Nephron (organoid): ENCODE data around the gene DOCK1.

ENCODE experiments used
- H3K27ac Mint-ChIP-seq, 3 experiments: 2 replicates each; pipeline ENCODE4 v1.8.0; 2020; ENCODE audit warnings: mixed read lengths in 3 of 3, mild to moderate bottlenecking in 2 of 3, moderate library complexity in 1 of 3
- H3K27me3 Mint-ChIP-seq: 2 replicates; pipeline ENCODE4 v1.8.0; 2021; ENCODE audit warnings: low read depth, mild to moderate bottlenecking, moderate library complexity, mixed read lengths
- H3K36me3 Mint-ChIP-seq: 2 replicates; pipeline ENCODE4 v1.8.0; 2020; ENCODE audit warnings: low read depth, mixed read lengths
- H3K4me1 Mint-ChIP-seq: 2 replicates; pipeline ENCODE4 v1.8.0; 2020; ENCODE audit warnings: mixed read lengths
- H3K4me3 Mint-ChIP-seq, 3 experiments: 2 replicates each; pipeline ENCODE4 v1.8.0; 2020; ENCODE audit warnings: mild to moderate bottlenecking in 3 of 3, mixed read lengths in 3 of 3, moderate library complexity in 2 of 3
- H3K9me3 Mint-ChIP-seq: 2 replicates; pipeline ENCODE4 v1.8.0; 2020; ENCODE audit warnings: mixed read lengths
- TF ChIP-seq, protein P1 (sequence below), 3 experiments: fragments of 200-600 bp; sonication (generic); IDR thresholded peaks; one replicate each; pipeline ENCODE4 v1.5.0; 2021; ENCODE audit warnings: antibody characterized with exemption in 3 of 3; ENCODE audit not compliant: unreplicated experiment in 3 of 3

DOCK1 gene

DNA sequence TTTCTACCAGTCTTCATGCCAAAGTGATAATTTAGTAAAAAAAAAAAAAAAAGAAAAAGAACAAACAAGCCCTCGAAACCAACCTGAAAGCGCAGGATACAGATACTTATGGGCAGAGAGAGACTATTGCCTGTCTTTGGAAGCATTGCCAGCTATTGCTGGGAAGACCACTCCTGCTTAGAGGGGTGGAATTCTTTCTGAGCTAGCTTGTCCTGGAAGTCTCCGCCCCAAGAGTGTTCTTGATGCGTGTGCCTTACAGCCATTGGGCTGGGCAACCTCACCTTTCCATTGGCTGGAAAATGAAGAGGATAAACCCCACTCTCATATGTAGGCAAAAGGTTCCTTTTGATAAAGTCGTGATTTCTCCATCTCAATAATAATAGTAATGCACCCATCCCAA is 311.0 kb downstream of the DOCK1 start:
- Mint-ChIP-seq H3K36me3 (peaks cover 12% of the 10 kb centered on the region), H3K27ac (no peak overlapping the region), H3K4me3 (no peak overlapping the region), H3K27me3 (no peaks in the 10 kb centered on the region), H3K4me1 (peaks cover 10% of the 10 kb centered on the region), H3K9me3 (peaks cover 3% of the 10 kb centered on the region)
- TF ChIP-seq, protein P1, sequence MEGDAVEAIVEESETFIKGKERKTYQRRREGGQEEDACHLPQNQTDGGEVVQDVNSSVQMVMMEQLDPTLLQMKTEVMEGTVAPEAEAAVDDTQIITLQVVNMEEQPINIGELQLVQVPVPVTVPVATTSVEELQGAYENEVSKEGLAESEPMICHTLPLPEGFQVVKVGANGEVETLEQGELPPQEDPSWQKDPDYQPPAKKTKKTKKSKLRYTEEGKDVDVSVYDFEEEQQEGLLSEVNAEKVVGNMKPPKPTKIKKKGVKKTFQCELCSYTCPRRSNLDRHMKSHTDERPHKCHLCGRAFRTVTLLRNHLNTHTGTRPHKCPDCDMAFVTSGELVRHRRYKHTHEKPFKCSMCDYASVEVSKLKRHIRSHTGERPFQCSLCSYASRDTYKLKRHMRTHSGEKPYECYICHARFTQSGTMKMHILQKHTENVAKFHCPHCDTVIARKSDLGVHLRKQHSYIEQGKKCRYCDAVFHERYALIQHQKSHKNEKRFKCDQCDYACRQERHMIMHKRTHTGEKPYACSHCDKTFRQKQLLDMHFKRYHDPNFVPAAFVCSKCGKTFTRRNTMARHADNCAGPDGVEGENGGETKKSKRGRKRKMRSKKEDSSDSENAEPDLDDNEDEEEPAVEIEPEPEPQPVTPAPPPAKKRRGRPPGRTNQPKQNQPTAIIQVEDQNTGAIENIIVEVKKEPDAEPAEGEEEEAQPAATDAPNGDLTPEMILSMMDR (IDR thresholded peaks at IDR 0.05; ENCODE audit: unreplicated experiment in 3 of 3), result no peak

GRCh38 chr10:127216786-127217185 is 311.6 kb downstream of the DOCK1 start:
- no peak overlapping the region for H3K27ac Mint-ChIP-seq
- H3K4me3 Mint-ChIP-seq, result no peak overlapping the region
- peaks cover 12% of the 10 kb centered on the region for H3K36me3 Mint-ChIP-seq
- peaks cover 3% of the 10 kb centered on the region for H3K9me3 Mint-ChIP-seq
- no peaks in the 10 kb centered on the region for H3K27me3 Mint-ChIP-seq
- TF ChIP-seq, protein P1 (IDR thresholded peaks at IDR 0.05; ENCODE audit: unreplicated experiment in 3 of 3), result no peak
- peaks cover 10% of the 10 kb centered on the region for H3K4me1 Mint-ChIP-seq

GRCh38 chr10:127218658-127219057 is 313.4 kb downstream of the DOCK1 start:
- peaks cover 3% of the 10 kb centered on the region for H3K9me3 Mint-ChIP-seq
- no peak overlapping the region for H3K4me3 Mint-ChIP-seq
- peaks cover 10% of the 10 kb centered on the region for H3K4me1 Mint-ChIP-seq
- TF ChIP-seq, protein P1 (IDR thresholded peaks at IDR 0.05; ENCODE audit: unreplicated experiment in 3 of 3), result no peak
- no peak overlapping the region for H3K27ac Mint-ChIP-seq
- H3K27me3 Mint-ChIP-seq, result no peaks in the 10 kb centered on the region
- peaks cover 12% of the 10 kb centered on the region for H3K36me3 Mint-ChIP-seq

DNA sequence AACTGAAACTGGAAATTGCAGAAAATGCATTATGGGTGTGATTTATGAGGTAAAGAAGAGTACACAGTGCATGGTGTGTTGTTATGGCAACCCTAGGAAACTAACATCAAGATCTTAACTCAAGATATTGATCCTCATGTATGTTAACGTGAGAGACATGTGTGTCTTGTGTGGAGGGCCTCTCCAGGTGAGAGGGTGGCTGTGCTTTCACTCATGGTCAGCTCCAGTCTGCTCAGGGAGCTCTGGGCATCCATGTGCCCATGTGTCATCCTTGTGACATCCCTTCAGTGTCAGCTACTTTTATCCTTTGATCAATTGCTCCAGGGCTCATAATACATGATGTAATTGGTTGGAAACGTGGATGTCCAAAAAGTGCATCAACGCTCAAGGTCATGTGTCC is 316.1 kb downstream of the DOCK1 start:
- H3K4me3 Mint-ChIP-seq, result no peak overlapping the region
- H3K36me3 Mint-ChIP-seq, result peaks cover 3% of the 10 kb centered on the region
- H3K27me3 Mint-ChIP-seq, result no peaks in the 10 kb centered on the region
- no peak overlapping the region for H3K27ac Mint-ChIP-seq
- TF ChIP-seq, protein P1 (IDR thresholded peaks at IDR 0.05; ENCODE audit: unreplicated experiment in 3 of 3), result no peak
- peaks cover 4% of the 10 kb centered on the region for H3K4me1 Mint-ChIP-seq
- peaks cover 3% of the 10 kb centered on the region for H3K9me3 Mint-ChIP-seq

- TF ChIP-seq, protein P1 (IDR thresholded peaks at IDR 0.05; ENCODE audit: unreplicated experiment in 3 of 3), result no peak
- Mint-ChIP-seq H3K27ac (no peak overlapping the region), H3K9me3 (no peaks in the 10 kb centered on the region), H3K4me1 (peaks cover 7% of the 10 kb centered on the region), H3K36me3 (peaks cover 4% of the 10 kb centered on the region), H3K4me3 (no peak overlapping the region), H3K27me3 (no peaks in the 10 kb centered on the region)
Measured at GRCh38 chr10:127227027-127227426, 321.8 kb downstream of the DOCK1 start.

DNA sequence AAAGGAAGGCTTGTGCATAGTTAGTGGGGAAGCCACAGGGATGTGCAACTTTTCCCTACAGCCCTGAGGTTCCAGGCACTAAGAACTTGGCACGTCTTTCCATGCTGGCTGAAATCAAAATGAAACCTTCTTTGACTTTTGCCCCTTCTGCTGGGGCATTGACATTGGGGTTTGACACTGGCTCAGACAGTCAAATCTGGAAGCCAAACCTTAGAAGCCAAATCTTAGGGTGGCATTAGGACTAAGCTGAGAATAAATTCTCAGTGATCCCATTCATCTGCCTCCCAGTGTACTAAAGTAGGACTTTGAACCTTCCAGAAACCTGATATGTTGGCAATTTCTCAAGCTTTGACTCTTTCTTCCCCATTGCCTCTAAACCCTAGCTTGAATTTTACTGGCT is 322.4 kb downstream of the DOCK1 start:
- no peaks in the 10 kb centered on the region for H3K9me3 Mint-ChIP-seq
- H3K27me3 Mint-ChIP-seq, result no peaks in the 10 kb centered on the region
- no peak overlapping the region for H3K27ac Mint-ChIP-seq
- TF ChIP-seq, protein P1 (IDR thresholded peaks at IDR 0.05; ENCODE audit: unreplicated experiment in 3 of 3), result no peak
- H3K4me3 Mint-ChIP-seq, result no peak overlapping the region
- H3K36me3 Mint-ChIP-seq, result peaks cover 4% of the 10 kb centered on the region
- peaks cover 7% of the 10 kb centered on the region for H3K4me1 Mint-ChIP-seq
